NOMO-1 treated with DMSO at 0.1 percent for 48 hours (cell line): ENCODE measurements around the gene PLXNC1.

Source experiments
- DNase-seq: peaks from one replicate; lab custom pipeline; 2025; ENCODE audit not compliant: unreplicated experiment; lab: John Stamatoyannopoulos, UW

PLXNC1 gene

DNA sequence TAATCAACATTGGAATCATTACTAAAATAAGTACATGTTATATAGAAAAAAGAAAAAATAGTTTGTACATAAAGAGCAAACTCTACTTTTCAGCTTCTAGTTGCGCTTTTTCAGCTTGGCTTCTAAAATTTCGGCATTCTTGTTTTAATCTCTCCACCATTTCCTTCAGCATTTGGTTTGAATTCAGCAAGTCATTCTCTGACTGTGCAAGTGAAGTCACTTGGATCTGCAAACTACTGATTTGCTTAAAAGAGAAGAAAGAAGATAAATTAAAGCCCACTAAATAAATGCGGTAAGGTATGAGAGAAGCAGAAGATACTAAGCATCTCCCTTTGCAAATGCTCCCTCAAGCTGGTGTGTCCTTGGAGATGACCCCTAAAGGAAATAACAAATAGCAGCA, 185.0 kb downstream of the PLXNC1 start:
- no peak for DNase-seq

DNA sequence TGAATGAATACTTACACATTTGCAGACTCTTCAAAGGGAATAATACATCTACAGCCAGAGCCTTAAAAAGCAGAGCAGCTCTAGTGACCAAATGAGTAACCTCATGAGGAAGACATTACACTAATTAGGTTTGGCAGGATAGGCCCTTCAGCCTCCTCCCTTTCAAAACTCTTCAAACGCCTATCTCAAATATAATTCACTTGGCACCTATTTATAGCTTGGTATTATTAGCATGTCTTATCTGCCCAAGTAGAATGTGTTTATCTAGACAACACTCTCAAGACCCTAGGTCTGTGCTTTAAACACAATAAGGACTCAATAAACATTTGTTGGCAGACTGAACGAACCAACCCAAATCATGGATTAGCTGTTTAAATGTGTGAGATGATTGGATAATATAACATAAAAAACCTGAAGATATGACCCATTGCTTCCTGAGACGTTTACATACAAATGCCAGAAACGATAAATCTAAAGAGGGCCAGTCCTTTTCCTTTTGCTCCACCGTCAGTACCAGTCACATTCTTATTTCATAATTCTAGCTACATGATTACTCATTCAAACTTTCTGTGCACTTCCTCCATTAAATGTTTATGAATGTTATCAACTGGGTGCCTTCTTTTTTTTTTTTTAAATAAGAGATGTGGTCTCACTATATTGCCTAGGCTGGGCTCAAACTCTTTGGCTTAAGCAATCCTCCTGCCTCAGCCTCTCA, 188.0 kb downstream of the PLXNC1 start:
- DNase-seq = peak; percentile 83

DNA sequence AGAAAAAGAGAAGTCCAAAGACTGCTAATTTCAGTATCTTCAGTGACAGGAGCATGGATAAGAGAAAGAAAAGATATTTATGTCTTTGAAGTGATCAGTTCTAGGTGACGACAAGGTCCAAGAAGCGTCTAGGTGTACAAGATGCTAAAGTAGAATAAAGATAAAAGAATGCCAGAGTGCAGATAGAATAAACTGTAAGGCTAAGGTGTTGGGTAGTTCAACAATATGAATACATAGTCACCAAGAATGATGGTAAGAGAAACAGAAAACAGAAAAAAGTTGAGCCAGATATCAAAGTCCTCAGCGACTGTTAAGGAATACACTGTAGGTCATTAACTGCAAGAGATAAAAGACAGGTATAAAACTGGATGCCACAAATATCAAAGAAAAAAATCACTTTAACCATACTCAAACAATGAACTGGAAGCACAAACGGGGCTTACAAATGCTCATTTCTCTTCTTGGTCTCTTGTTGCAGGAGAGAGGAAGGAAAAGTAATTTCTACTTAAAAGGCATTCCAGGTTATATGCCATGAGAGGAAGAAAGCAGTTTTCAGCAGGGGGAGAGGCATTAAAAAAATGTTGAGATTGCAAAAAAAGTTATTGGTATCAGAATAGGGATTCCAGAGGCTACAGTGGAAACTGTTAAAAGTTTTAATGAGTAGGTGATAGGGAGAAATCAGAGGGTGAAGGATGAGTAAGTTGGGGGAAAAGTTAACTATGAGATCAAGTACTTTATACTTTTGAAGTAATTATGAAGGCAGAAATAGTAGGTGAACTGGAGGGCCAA, 189.8 kb downstream of the PLXNC1 start:
- DNase-seq = no peak

DNA sequence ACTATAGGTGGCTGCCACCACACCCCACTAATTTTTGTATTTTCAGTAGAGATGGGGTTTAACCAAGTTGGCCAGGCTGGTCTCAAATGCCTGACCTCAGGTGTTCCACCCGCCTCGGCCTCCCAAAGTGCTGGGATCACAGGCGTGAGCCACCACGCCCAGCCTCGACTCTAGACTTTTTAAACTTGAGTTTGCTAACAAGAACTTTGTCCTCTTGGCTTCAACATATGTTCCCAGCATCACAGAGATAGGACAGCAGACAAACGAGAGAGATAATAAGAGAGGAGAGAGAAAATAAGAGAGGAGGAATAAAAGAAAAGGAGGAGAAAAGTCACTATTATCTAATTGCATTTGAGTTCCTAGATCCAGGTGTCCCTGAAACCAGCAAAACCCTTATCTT, 192.2 kb downstream of the PLXNC1 start:
- DNase-seq = no peak

DNA sequence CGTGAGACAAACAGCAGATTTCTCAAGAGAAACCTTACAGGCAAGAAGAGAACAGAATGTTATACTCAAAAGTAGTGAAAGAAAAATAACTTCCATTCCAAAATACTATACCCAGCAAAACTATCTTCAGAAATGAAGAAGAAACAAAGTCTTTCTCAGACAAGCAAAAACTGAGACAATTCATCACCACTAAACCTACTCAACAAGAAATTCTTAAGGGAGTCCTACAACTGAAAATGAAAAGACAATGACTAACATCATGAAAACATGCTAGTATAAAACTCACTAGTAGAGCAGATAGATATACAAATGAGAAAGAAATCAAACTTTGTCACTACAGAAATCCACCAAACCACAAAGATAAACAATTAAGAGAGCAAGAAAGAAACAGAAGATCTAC, 204.8 kb downstream of the PLXNC1 start:
- no peak for DNase-seq
